NB4 (cell line): ENCODE data around the gene USP10.

ENCODE experiments used
- DNase-seq: peaks from one replicate; pipeline ENCODE4 v3.0.0; 2010; ENCODE audit warnings: low read depth
- H3K4me3 ChIP-seq: one replicate; pipeline ENCODE4 v1.5.1; 2011; ENCODE audit warnings: mild to moderate bottlenecking, low read depth, low read length, moderate library complexity
- CTCF ChIP-seq: IDR thresholded peaks from one replicate; pipeline ENCODE4 v1.5.1; 2012; ENCODE audit warnings: low read depth, low read length
- MAX ChIP-seq: IDR thresholded peaks from 2 replicates; pipeline ENCODE4 v1.6.1; 2011; ENCODE audit warnings: low read depth, low read length
- MYC ChIP-seq: IDR thresholded peaks from 2 replicates; pipeline ENCODE4 v1.6.1; 2011; ENCODE audit warnings: low read depth, low read length
- POLR2A ChIP-seq: IDR thresholded peaks from 2 replicates; pipeline ENCODE4 v1.6.1; 2011; ENCODE audit warnings: mild to moderate bottlenecking; ENCODE audit not compliant: insufficient read length; ENCODE audit errors: extremely low read depth

Gene USP10

GRCh38 chr16:84656649-84657048 lies 43.2 kb upstream of the USP10 start:
- no peak overlapping the region for H3K4me3 ChIP-seq
- no peak for DNase-seq
- TF ChIP-seq MAX (no peak), MYC (no peak), CTCF (no peak), POLR2A (no peak)

- no peak overlapping the region for H3K4me3 ChIP-seq
- TF ChIP-seq MYC (no peak), CTCF (no peak), MAX (no peak)
- DNase-seq: no peak
Measured at GRCh38 chr16:84657229-84657837, 42.5 kb upstream of the USP10 start.

GRCh38 chr16:84658690-84659089 lies 41.1 kb upstream of the USP10 start:
- H3K4me3 ChIP-seq: no peak overlapping the region
- no peak for TF ChIP-seq CTCF
- no peak for TF ChIP-seq MAX
- TF ChIP-seq MYC: no peak
- TF ChIP-seq POLR2A: no peak
- no peak for DNase-seq

GRCh38 chr16:84659656-84660300 lies 40.0 kb upstream of the USP10 start:
- no peak for DNase-seq
- no peak for TF ChIP-seq MAX
- TF ChIP-seq MYC: no peak
- TF ChIP-seq POLR2A: no peak
- no peak for TF ChIP-seq CTCF
- H3K4me3 ChIP-seq: no peak overlapping the region

GRCh38 chr16:84660973-84661372 lies 38.8 kb upstream of the USP10 start:
- DNase-seq: no peak
- no peak for TF ChIP-seq CTCF
- no peak for TF ChIP-seq MYC
- H3K4me3 ChIP-seq: no peak overlapping the region
